HG02870 (cell line): ENCODE measurements around the gene RMND5B.
A peak's percentile ranks its signal among the peaks of the same experiment; 100 is the strongest.

Experiments used
- ATAC-seq: cut with Tn5 transposase; IDR thresholded peaks from one replicate; pipeline ENCODE4 v1.9.1; 2021; ENCODE audit warnings: mild to moderate bottlenecking, moderate library complexity; ENCODE audit not compliant: unreplicated experiment

RMND5B gene

DNA sequence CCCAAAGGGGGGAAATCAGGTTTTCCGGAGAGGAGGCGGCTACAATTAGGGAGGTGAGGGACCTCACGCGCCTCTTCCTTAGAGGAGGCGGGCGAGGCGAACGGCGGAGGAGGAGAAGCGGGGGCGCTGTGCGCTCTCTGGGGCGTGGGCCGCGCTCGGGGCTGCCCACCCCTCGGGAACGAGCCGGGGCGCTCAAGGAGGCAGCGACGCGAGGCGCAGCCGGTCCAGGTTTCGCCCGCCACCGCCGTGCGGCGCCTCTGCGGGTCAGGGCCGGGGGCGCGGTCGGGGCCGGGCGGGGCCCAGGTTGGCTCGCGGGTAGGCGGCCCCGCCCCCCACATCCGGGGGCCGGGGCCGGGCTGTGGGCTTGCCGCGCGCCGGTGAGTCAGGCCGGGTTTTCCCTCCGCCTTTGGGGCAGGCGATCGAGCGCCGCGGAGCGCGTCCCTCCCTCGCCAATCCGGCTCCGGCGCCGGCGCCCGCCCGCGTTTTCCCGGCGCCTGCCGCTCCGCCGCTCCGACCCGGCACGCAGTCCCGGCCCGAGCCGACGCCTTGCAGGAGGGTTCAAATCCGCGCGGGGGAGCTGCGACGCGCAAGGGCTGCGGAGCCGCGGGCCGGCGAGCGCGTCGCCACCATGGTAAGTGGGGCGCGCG lies 17.6 kb upstream of the RMND5B start, which contains the start of gene N4BP3:
TSS of gene N4BP3 (plus strand) at position 392 of the 647 bp plus-strand sequence. CDS start 6,052 bp downstream, outside the sequence.
- ATAC-seq, result no peak

GRCh38 chr5:178113841-178114324 lies 16.9 kb upstream of the RMND5B start:
- no peak for ATAC-seq

- no peak for ATAC-seq
Observed at GRCh38 chr5:178114325-178115135, 16.3 kb upstream of the RMND5B start.

DNA sequence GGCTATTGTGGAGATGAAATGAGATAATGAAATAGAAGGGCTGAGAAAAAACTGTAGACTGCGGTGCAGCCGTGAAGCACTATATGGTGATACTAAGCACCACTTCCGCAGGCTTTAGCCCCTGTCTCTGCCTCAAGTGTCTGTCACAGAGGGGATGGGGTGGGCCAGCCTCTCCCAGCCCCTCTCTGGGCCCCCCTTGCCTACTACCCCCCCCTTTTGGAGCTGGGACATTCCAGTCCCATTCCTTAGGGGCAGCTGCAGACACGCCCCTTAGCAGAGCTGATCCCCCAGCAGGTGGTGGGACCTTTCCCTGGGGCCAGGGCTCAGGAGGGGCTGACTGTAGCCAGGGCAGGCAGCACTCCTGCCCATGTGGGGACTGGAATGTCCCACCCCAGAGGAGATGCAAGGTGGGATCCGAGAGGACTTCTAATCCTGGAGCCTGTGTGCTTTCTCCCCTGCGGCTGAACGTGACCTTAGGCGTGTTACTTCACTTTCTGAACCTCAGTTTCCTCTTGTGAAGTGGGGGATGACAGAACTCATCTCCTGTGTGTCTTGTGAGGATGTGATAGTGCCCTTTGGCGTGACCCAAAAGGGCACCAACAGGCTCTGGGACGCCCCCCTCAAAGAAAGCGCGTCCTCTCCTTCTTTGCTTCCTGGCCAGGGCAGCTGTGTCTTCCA lies 15.5 kb upstream of the RMND5B start:
- no peak for ATAC-seq

DNA sequence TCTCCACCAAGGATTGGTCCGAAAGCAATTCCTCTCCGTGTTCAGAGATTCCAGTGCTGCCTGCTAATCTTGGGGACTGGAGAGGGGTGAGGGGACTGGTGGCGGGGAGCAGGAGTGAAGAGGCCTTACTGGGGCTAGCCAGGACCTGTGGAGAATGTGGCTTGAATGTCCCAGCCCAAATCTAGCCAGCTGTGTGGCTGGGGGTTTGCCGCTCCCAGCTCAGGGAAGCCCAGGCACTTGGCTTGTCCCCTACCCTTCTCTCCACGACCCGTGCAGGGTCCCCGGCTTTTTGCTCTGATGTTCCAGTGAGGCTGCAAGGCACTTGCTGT lies 15.0 kb upstream of the RMND5B start:
- no peak for ATAC-seq

GRCh38 chr5:178116143-178116885 lies 14.5 kb upstream of the RMND5B start:
- ATAC-seq, result no peak

GRCh38 chr5:178117923-178118701 lies 12.7 kb upstream of the RMND5B start:
- ATAC-seq, result no peak

DNA sequence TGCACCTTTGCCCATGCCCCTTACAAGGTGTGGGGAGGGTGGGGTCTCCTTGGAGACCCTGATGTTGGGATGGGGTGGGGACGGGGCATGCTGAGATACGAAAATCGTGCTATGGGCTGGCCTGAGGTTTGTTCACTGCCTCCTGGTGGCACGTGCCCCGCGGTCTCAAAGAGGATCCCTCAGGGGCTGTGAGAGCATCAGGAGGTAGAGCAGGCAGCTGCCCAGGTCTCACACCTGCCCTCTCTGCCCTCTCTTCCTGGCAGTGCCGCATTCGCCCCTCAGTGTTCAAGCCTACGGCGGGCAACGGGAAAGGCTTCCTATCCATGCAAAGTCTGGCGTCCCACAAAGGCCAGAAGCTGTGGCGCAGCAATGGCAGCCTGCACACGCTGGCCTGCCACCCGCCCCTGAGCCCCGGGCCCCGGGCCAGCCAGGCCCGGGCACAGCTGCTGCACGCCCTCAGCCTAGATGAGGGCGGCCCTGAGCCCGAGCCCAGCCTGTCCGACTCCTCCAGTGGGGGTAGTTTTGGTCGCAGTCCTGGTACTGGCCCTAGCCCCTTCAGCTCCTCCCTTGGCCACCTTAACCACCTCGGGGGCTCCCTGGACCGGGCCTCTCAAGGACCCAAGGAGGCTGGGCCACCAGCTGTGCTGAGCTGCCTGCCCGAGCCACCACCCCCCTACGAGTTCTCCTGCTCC lies 10.8 kb upstream of the RMND5B start:
- ATAC-seq, result no peak

GRCh38 chr5:178120607-178121357 lies 10.0 kb upstream of the RMND5B start:
- peak; percentile 78 for ATAC-seq

- no peak for ATAC-seq
Observed at GRCh38 chr5:178121391-178122276, 9.2 kb upstream of the RMND5B start.

GRCh38 chr5:178122346-178122745 lies 8.5 kb upstream of the RMND5B start:
- no peak for ATAC-seq

DNA sequence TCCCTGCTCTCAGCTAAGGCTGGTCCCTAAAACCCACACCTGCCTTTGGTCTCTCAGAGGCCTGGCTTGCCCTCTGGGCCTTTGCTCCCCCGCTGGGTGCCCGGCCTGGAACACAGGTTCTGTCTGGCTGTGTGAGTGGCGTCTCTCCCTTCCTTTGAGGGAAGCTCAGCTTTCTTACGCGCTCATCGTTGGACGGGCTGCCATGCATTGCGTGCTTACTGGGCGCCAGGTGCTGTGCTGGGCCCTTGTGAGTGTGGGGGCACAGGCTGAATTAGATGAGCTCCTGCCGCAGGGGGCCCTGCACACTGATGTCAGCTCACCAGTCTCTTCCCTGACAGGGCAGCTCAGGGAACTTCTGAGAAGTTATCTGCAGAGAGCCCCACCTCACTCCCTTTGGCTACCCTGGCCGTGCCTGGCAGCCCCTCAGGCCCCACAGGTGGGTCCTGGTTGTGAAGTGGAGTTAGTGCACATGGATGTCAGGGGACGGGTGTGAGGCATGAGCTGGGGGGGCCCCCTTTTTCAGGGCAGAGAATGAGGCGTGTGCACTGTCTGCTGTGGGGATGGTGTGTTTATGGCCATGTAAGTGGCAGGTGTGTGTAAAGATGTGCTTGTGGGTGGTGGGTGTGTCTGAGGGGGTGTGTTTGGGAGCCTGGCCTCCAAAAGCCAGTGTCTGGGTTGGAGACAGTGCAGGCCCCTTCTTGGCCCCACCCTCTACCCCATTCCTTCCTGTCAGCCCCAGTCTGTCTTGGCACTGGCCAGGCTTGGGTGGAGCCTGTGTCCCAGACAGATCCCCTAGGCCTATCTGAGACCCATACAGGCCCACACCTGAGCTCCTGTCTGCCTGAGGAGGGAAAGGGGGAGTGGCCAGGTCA lies 7.5 kb upstream of the RMND5B start:
- ATAC-seq, result no peak

- no peak for ATAC-seq
Observed at GRCh38 chr5:178123966-178124925, 6.6 kb upstream of the RMND5B start.

DNA sequence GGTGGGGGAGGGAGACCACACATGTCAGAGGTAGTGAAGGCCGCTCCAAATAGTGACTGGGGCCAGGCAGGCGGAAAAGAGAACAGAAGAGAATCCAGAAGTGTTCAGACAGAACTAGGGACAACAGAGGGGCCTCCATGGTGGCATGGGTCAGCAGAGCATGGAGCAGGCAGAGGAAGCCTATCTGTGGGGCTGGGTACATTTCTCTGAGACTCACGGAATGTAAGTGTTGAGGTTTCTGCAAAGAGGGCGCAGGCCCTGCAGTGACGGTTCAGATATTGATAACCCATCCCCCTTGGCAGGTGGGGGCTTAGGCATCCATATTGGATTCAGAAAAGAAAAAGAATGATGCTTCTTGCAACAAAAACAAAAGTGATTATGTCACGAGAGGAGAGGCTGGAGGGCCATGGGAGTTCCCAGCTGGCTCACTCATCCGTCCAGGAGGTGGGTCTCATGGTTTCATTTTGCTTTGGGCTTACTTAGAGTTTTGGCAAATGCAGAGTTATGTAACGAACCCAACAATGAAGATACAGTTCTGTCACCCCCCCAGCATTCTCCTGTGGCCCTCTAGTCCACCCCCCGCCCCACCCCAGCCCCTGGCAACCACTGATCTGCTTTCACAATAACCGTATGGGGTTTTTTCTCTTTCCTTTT lies 5.4 kb upstream of the RMND5B start:
- ATAC-seq, result no peak

DNA sequence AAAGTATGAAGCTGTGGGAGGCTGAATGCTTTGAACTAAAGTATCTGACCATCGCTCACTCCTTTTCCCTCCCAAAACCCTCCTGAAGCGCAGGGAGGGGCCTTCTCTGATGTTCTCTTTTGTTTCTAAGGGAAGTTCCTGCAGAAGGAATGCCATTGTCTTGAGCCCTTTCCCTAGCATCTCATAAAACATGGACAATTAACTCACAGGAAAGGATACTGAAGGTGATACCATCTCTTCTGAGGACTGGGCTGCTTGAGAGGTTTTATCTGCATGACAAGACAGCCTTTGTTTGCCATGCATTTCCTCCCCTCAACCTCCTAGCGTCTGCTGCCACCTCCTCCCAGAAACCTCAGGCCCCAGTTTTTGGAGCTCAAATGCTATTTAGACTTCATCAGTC lies 4.3 kb upstream of the RMND5B start:
- ATAC-seq, result no peak
